ENCODE results near the gene ZNF142. TPM values are rescaled to one million over a fixed set of nuclear protein-coding genes. Genes with fewer than 3 reads are reported as not detected.

Gene ZNF142
- total and polyA plus RNA-seq, 9 of the 15 experiments (the other 6 are each of a cell fraction or from before 2014, with no cell fraction given), result 0.50 to 26.1 (median 4.5) TPM

DNA sequence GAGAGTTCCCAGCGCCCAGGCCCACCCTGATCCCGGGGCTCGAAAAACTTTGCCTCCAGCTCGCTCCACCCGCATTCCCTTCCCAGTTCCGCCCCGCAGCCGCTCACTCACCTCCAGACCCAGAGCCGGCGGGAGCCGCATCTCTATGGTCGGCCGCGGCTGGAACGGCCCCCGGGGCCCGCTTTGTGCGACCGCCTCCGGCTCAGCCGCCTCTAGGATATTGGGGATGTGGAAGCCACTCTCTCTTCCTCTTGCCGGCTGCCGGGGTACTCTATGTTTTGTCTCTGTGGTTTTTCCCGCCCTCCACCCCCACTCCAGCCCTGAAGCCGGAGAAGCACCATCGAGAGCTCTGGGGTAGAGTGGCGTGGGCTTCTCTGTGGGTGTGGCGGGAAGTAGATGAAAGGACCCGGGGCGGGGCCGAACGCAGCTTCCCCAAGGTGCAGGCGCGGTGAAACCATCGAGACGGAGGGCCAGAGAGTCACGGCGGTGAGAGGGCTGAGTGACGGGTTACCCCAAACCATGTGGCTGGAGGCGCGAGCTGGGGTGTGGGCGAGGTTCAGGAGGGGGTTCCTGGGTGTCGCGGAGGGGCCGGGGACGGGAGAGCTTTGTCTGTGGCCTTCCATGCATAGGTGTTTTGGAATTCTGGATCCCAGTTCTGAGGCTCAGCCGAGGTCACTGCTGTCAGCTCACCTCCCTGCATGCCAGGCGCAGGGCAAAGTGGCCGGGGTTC is at the start of gene ZNF142, which contains the start of gene BCS1L (continued):
- TF ChIP-seq, protein P1, sequence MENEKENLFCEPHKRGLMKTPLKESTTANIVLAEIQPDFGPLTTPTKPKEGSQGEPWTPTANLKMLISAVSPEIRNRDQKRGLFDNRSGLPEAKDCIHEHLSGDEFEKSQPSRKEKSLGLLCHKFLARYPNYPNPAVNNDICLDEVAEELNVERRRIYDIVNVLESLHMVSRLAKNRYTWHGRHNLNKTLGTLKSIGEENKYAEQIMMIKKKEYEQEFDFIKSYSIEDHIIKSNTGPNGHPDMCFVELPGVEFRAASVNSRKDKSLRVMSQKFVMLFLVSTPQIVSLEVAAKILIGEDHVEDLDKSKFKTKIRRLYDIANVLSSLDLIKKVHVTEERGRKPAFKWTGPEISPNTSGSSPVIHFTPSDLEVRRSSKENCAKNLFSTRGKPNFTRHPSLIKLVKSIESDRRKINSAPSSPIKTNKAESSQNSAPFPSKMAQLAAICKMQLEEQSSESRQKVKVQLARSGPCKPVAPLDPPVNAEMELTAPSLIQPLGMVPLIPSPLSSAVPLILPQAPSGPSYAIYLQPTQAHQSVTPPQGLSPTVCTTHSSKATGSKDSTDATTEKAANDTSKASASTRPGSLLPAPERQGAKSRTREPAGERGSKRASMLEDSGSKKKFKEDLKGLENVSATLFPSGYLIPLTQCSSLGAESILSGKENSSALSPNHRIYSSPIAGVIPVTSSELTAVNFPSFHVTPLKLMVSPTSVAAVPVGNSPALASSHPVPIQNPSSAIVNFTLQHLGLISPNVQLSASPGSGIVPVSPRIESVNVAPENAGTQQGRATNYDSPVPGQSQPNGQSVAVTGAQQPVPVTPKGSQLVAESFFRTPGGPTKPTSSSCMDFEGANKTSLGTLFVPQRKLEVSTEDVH (IDR thresholded peaks at IDR 0.05; ENCODE audit: low read depth, partially characterized antibody), result peak; percentile 88
- TF ChIP-seq POLR3G (IDR thresholded peaks at IDR 0.05; ENCODE audit: extremely low read depth, insufficient read length, insufficient replicate concordance) (no peak), SRF (CRISPR knock-in tag; IDR thresholded peaks at IDR 0.05) (no peak), BRD4 (IDR thresholded peaks at IDR 0.05) (no peak), MXI1 (IDR thresholded peaks at IDR 0.05; ENCODE audit: low read depth, low read length) (peak; percentile 63; the same call in 1 of the 2 replicates), SUPT5H (IDR thresholded peaks at IDR 0.05) (peak; percentile 68), SIN3B (IDR thresholded peaks at IDR 0.05; ENCODE audit: low read depth) (0 out of 2 replicates have a peak, but pooled peaks have one; percentile 11), CREB1 (IDR thresholded peaks at IDR 0.05) (no peak; the same call in 1 of the 2 replicates), CREB1 (CRISPR knock-in tag; IDR thresholded peaks at IDR 0.05) (no peak; the same call in 1 of the 2 replicates), EP400 (IDR thresholded peaks at IDR 0.05) (peak; percentile 93), GABPB2 (CRISPR knock-in tag; conservative IDR thresholded peaks at IDR 0.05) (no peak), MEIS2 (IDR thresholded peaks at IDR 0.05; ENCODE audit: partially characterized antibody) (peak; percentile 73), FOXP1 (CRISPR knock-in tag; IDR thresholded peaks at IDR 0.05) (0 out of 2 replicates have a peak, but pooled peaks have one; percentile 19), NEUROD1 (IDR thresholded peaks at IDR 0.05; ENCODE audit: borderline replicate concordance, low read depth, low read length, partially characterized antibody) (peak; percentile 39), NR1H2 (CRISPR knock-in tag; IDR thresholded peaks at IDR 0.05) (no peak), NFXL1 (CRISPR knock-in tag; IDR thresholded peaks at IDR 0.05) (no peak), HDGF (IDR thresholded peaks at IDR 0.05) (no peak), ETV6 (IDR thresholded peaks at IDR 0.05; ENCODE audit: borderline replicate concordance in 1 of 2, low read depth in 2 of 2, low read length in 1 of 2) (peak in 1 of 2 experiments; percentile 62; a peak in 1 of 4 replicates), ETV6 (CRISPR knock-in tag; IDR thresholded peaks at IDR 0.05; ENCODE audit: borderline replicate concordance) (no peak)
- TF ChIP-seq, protein P2, sequence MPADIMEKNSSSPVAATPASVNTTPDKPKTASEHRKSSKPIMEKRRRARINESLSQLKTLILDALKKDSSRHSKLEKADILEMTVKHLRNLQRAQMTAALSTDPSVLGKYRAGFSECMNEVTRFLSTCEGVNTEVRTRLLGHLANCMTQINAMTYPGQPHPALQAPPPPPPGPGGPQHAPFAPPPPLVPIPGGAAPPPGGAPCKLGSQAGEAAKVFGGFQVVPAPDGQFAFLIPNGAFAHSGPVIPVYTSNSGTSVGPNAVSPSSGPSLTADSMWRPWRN (IDR thresholded peaks at IDR 0.05; ENCODE audit: low read depth), result no peak
- TF ChIP-seq, protein P3, sequence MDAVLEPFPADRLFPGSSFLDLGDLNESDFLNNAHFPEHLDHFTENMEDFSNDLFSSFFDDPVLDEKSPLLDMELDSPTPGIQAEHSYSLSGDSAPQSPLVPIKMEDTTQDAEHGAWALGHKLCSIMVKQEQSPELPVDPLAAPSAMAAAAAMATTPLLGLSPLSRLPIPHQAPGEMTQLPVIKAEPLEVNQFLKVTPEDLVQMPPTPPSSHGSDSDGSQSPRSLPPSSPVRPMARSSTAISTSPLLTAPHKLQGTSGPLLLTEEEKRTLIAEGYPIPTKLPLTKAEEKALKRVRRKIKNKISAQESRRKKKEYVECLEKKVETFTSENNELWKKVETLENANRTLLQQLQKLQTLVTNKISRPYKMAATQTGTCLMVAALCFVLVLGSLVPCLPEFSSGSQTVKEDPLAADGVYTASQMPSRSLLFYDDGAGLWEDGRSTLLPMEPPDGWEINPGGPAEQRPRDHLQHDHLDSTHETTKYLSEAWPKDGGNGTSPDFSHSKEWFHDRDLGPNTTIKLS (IDR thresholded peaks at IDR 0.05; ENCODE audit: borderline replicate concordance, low read depth), result peak; percentile 75; the same call in 1 of the 2 replicates
- TF ChIP-seq, protein P4, sequence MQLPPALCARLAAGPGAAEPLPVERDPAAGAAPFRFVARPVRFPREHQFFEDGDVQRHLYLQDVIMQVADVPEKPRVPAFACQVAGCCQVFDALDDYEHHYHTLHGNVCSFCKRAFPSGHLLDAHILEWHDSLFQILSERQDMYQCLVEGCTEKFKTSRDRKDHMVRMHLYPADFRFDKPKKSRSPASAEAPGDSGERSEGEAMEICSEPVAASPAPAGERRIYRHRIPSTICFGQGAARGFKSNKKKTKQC (CRISPR knock-in tag; IDR thresholded peaks at IDR 0.05), result 0 out of 2 replicates have a peak, but pooled peaks have one; percentile 38

All from K562 (cell line).